ENCODE measurements around the gene CEACAM5.
A peak's percentile ranks its signal among the peaks of the same experiment; 100 is the strongest.
"Not testable (repeated sequence)": the region's sequence is repeated elsewhere in the genome, so short reads cannot be mapped to it uniquely, and the experiment has no call there.

Gene CEACAM5

DNA sequence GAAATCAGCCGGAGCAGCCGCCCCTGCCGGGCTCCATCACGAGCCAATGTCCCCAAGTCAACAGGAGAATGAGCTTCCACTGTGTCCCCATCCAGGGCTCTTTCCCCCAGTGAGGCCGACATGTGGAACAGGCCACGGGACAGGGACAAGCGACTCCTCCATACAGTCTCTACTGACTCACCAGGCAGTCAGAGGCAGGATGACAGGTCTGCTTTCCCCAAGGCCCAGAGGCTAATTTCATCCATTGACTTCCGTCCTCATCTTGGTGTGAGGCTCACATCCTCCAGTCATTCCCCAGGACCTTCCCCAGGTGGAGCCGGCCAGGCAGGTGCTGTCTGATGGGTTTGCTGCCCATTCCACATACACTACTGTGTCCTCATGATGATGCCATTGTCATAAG lies 50.4 kb downstream of the CEACAM5 start:
- DNase-seq (no peak), ATAC-seq (replicated peaks) (no peak)
- peaks cover 76 to 84% of the 10 kb centered on the region in 2 donors for H3K27me3 Mint-ChIP-seq
- H3K27ac Mint-ChIP-seq, result no peak overlapping the region
- H3K4me1 Mint-ChIP-seq (ENCODE audit: low read depth in 2 of 2), result peaks cover 1 to 2% of the 10 kb centered on the region in 2 donors
- no peak overlapping the region for H3K4me3 Mint-ChIP-seq
- no peaks in the 10 kb centered on the region for H3K9me3 Mint-ChIP-seq
- no peaks in the 10 kb centered on the region for H3K36me3 Mint-ChIP-seq (ENCODE audit: insufficient read depth)

DNA sequence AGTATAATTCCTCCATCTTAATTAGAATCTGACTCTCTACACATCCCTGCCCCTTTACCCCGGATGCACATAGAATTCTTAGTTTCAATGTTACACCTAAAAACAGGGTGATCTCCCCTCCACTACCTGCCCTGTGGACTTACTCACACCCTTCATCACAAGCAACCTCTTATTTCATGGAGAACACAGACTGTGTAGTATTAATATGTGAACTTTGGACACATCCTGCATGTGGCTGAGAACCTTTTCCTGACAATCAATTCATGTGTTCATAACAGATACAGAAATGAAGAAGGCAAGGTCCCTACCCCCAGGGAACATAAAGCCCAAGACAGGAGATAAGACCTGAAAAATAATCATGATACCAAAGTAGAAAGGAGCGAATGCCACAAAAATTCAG lies 58.7 kb downstream of the CEACAM5 start:
- Mint-ChIP-seq H3K4me1 (ENCODE audit: low read depth in 2 of 2) (no peaks in the 10 kb centered on the region), H3K9me3 (no peaks in the 10 kb centered on the region), H3K27me3 (peaks cover 55 to 78% of the 10 kb centered on the region in 2 donors), H3K4me3 (no peak overlapping the region), H3K36me3 (ENCODE audit: insufficient read depth) (no peaks in the 10 kb centered on the region), H3K27ac (no peak overlapping the region)
- DNase-seq (no peak), ATAC-seq (replicated peaks) (no peak)

DNA sequence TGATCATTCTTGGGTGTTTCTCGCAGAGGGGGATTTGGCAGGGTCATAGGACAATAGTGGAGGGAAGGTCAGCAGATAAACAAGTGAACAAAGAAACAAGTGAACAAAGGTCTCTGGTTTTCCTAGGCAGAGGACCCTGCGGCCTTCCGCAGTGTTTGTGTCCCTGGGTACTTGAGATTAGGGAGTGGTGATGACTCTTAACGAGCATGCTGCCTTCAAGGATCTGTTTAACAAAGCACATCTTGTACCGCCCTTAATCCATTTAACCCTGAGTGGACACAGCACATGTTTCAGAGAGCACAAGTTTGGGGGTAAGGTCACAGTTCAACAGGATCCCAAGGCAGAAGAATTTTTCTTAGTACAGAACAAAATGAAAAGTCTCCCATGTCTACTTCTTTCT lies 59.7 kb downstream of the CEACAM5 start:
- ATAC-seq (replicated peaks); H3K9me3 Mint-ChIP-seq; H3K27ac Mint-ChIP-seq; H3K36me3 Mint-ChIP-seq (ENCODE audit: insufficient read depth); H3K4me3 Mint-ChIP-seq; H3K4me1 Mint-ChIP-seq (ENCODE audit: low read depth in 2 of 2); DNase-seq: not testable (repeated sequence)
- H3K27me3 Mint-ChIP-seq, result peaks cover 54 to 78% of the 10 kb centered on the region in 2 donors

DNA sequence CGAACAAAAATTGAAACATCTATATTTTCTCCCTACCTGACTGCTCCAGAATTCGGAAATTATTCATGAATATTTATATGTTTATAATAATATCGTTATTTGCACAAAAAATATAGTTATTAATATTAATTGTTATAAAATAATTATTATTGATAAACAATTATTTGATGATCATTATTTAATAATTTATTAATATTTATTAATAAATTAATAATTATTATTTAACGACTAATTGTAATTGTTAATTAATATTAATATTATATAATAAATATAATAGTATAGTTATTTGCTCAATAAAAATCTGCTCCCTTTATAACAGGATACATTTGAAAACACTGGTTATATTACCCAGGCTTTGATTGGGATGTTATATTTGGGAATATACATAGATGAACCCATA lies 61.2 kb downstream of the CEACAM5 start:
- no peak for DNase-seq
- ATAC-seq (replicated peaks), result no peak
- H3K9me3 Mint-ChIP-seq, result no peaks in the 10 kb centered on the region
- peaks cover 9 to 14% of the 10 kb centered on the region in 2 donors for H3K4me1 Mint-ChIP-seq (ENCODE audit: low read depth in 2 of 2)
- no peak overlapping the region for H3K27ac Mint-ChIP-seq
- H3K27me3 Mint-ChIP-seq, result peaks cover 57 to 79% of the 10 kb centered on the region in 2 donors
- no peaks in the 10 kb centered on the region for H3K36me3 Mint-ChIP-seq (ENCODE audit: insufficient read depth)
- H3K4me3 Mint-ChIP-seq, result no peak overlapping the region

DNA sequence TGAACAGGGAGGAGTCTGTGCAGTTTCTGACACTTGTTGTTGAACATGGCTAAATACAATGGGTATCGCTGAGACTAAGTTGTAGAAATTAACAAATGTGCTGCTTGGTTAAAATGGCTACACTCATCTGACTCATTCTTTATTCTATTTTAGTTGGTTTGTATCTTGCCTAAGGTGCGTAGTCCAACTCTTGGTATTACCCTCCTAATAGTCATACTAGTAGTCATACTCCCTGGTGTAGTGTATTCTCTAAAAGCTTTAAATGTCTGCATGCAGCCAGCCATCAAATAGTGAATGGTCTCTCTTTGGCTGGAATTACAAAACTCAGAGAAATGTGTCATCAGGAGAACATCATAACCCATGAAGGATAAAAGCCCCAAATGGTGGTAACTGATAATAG lies 63.0 kb downstream of the CEACAM5 start:
- no peak overlapping the region for H3K27ac Mint-ChIP-seq
- H3K9me3 Mint-ChIP-seq, result no peaks in the 10 kb centered on the region
- peaks cover 10 to 20% of the 10 kb centered on the region in 2 donors for H3K4me1 Mint-ChIP-seq (ENCODE audit: low read depth in 2 of 2)
- DNase-seq, result no peak
- ATAC-seq (replicated peaks), result no peak
- peaks cover 3% of the 10 kb centered on the region for H3K36me3 Mint-ChIP-seq (ENCODE audit: insufficient read depth)
- H3K27me3 Mint-ChIP-seq, result peaks cover 48 to 79% of the 10 kb centered on the region in 2 donors
- H3K4me3 Mint-ChIP-seq, result no peak overlapping the region

DNA sequence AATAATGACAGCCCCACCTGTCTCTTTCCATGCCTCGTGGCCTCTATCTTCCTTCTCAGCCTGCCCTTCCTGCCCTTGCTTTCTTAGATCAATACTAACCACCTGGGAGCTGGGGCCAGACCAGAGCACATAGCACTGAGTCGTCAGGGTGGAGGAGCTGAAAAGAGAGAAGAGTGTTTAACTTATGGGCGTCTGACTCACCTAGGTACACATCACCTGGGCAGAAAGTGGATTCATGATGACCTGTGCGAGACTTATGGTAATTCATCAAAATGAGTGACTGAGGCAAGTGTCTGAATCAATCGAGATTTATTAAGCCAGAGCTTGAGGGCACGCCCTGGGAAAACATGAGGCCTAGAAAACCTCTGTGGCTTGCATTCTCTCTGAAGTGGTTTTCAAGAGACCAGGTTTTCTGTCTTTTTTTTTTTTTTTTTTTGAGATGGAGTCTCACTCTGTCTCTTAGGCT lies 66.1 kb downstream of the CEACAM5 start:
- H3K27ac Mint-ChIP-seq, result peak overlapping the region in 1 of 2 donors; percentile 15
- H3K36me3 Mint-ChIP-seq (ENCODE audit: insufficient read depth), result peaks cover 3% of the 10 kb centered on the region
- ATAC-seq (replicated peaks) (peak; percentile 78), DNase-seq (peak in 1 of 3 experiments; percentile 19)
- H3K4me3 Mint-ChIP-seq, result peak overlapping the region in 1 of 2 donors; percentile 7
- no peaks in the 10 kb centered on the region for H3K9me3 Mint-ChIP-seq
- H3K27me3 Mint-ChIP-seq, result peaks cover 48 to 92% of the 10 kb centered on the region in 2 donors
- peaks cover 10 to 20% of the 10 kb centered on the region in 2 donors for H3K4me1 Mint-ChIP-seq (ENCODE audit: low read depth in 2 of 2)

DNA sequence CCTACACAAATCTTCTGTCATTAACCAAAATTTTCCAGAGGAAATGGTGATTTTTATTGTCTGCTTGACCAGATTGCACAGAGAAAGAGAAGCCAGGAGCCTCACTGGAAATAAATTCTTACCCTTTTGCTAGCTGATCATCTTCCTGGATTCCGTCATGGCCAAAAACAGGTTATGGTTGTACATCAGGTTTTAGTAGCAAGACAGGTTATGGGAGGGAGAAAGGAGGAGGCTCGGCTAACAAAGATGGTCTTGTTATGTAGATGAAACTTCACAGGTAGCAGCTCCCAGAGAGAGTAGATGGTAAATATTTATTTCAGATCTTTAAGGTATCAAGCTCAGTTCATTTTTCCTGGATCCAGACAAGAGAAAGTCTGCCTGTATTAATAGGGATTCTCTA lies 68.3 kb downstream of the CEACAM5 start:
- no peaks in the 10 kb centered on the region for H3K9me3 Mint-ChIP-seq
- ATAC-seq (replicated peaks) (no peak), DNase-seq (no peak)
- H3K27me3 Mint-ChIP-seq, result peaks cover 55 to 94% of the 10 kb centered on the region in 2 donors
- no peak overlapping the region for H3K4me3 Mint-ChIP-seq
- H3K27ac Mint-ChIP-seq, result no peak overlapping the region
- peaks cover 10 to 20% of the 10 kb centered on the region in 2 donors for H3K4me1 Mint-ChIP-seq (ENCODE audit: low read depth in 2 of 2)
- peaks cover 3% of the 10 kb centered on the region for H3K36me3 Mint-ChIP-seq (ENCODE audit: insufficient read depth)

Data from effector memory CD8-positive, alpha-beta T cell (primary cell).